NB4 (cell line): ENCODE data around the gene SPINT2.
"Not testable (repeated sequence)": the region's sequence is repeated elsewhere in the genome, so short reads cannot be mapped to it uniquely, and the experiment has no call there.

Experiments
- DNase-seq: peaks from one replicate; pipeline ENCODE4 v3.0.0; 2010; ENCODE audit warnings: low read depth
- H3K4me3 ChIP-seq: one replicate; pipeline ENCODE4 v1.5.1; 2011; ENCODE audit warnings: mild to moderate bottlenecking, low read depth, low read length, moderate library complexity
- MAX ChIP-seq: IDR thresholded peaks from 2 replicates; pipeline ENCODE4 v1.6.1; 2011; ENCODE audit warnings: low read depth, low read length
- MYC ChIP-seq: IDR thresholded peaks from 2 replicates; pipeline ENCODE4 v1.6.1; 2011; ENCODE audit warnings: low read depth, low read length
- POLR2A ChIP-seq: IDR thresholded peaks from 2 replicates; pipeline ENCODE4 v1.6.1; 2011; ENCODE audit warnings: mild to moderate bottlenecking; ENCODE audit not compliant: insufficient read length; ENCODE audit errors: extremely low read depth
- TF ChIP-seq, protein P1 (sequence below): IDR thresholded peaks from one replicate; pipeline ENCODE4 v1.5.1; 2012; ENCODE audit warnings: low read depth, low read length

The SPINT2 gene

DNA sequence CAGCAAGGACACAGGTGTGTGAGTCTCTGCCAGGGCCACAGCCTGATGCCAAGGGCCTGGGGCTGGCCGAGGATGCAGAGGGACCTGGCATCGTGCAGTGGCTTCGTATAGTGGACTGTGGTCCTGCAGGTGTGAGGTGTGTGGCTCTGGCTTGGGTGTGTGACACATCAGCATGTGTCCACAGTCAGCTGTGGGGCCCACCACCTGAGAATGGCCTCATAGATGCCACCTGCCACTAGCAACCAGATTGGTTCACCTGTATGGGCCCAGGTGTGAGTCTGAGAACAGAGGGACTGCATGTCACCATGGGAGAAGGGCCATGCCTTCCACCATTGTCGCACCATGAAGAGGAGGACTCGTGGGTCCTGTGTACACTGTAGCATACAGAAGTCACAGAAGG is 10.6 kb upstream of the SPINT2 start:
- TF ChIP-seq, protein P1, sequence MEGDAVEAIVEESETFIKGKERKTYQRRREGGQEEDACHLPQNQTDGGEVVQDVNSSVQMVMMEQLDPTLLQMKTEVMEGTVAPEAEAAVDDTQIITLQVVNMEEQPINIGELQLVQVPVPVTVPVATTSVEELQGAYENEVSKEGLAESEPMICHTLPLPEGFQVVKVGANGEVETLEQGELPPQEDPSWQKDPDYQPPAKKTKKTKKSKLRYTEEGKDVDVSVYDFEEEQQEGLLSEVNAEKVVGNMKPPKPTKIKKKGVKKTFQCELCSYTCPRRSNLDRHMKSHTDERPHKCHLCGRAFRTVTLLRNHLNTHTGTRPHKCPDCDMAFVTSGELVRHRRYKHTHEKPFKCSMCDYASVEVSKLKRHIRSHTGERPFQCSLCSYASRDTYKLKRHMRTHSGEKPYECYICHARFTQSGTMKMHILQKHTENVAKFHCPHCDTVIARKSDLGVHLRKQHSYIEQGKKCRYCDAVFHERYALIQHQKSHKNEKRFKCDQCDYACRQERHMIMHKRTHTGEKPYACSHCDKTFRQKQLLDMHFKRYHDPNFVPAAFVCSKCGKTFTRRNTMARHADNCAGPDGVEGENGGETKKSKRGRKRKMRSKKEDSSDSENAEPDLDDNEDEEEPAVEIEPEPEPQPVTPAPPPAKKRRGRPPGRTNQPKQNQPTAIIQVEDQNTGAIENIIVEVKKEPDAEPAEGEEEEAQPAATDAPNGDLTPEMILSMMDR, result no peak
- TF ChIP-seq POLR2A, result no peak
- TF ChIP-seq MYC, result no peak
- no peak for TF ChIP-seq MAX
- no peak for DNase-seq
- H3K4me3 ChIP-seq, result no peak overlapping the region

- DNase-seq, result no peak
- TF ChIP-seq MAX (no peak), POLR2A (no peak), MYC (no peak)
- TF ChIP-seq, protein P1, result no peak
- H3K4me3 ChIP-seq, result no peak overlapping the region
These were observed 8.9 kb upstream of the SPINT2 start for GRCh38 chr19:38255383-38256014.

- H3K4me3 ChIP-seq, DNase-seq: not testable (repeated sequence)
These were observed 2.4 kb upstream of the SPINT2 start for GRCh38 chr19:38261942-38262341.

- no peak overlapping the region for H3K4me3 ChIP-seq
- no peak for DNase-seq
- TF ChIP-seq, protein P1, result no peak
- no peak for TF ChIP-seq MYC
- no peak for TF ChIP-seq POLR2A
- TF ChIP-seq MAX, result no peak
These were observed 1.6 kb upstream of the SPINT2 start for GRCh38 chr19:38262585-38263268.

DNA sequence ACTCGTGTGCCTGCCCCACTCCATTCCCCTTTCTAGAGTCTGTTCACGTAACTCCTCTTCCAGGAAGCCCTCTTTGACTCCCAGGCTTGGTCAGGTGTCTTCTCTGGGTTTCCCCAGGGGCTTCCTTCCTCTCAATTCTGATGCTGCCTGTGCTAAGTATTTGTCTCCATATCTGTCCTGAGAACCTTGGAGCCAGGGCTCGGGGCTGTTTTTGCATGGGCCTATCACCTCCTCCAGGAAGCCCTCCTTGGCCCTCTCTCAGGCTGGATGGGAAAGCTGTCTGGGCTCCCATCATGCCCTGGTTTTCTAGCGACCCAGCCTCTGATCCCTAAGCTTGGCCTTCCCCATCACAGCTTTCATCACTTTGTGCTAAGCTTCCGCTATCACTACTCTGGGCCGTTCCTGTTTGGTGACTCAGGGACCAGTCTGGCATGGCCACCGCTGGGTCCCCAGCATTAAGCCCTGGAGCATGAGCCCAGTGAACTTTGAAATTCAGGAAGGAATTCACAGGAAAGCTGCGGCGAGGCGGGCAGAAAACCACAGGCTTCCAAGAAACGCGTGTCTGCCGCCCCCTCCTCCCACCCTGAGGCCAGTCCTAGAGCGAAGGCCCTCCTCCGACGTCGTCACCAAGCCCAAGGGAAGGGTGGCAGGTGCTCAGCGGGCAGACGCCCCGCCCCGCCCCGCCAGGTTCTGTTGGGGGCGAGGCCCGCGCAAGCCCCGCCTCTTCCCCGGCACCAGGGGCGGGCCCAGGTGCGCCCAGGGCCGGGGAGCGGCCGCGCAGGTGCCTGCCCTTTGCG is 486 bp upstream of the SPINT2 start:
- TF ChIP-seq MYC (no peak), POLR2A (no peak), MAX (no peak)
- TF ChIP-seq, protein P1, result no peak
- DNase-seq, result no peak
- H3K4me3 ChIP-seq, result no peak overlapping the region

GRCh38 chr19:38265213-38265861 is 964 bp downstream of the SPINT2 start:
- no peak for DNase-seq
- TF ChIP-seq MAX, result no peak
- TF ChIP-seq POLR2A, result no peak
- no peak for TF ChIP-seq MYC
- TF ChIP-seq, protein P1, result no peak
- H3K4me3 ChIP-seq, result no peak overlapping the region
